DOHH2 (cell line): ENCODE results near the gene ABHD18.
"Not testable (repeated sequence)": the region's sequence is repeated elsewhere in the genome, so short reads cannot be mapped to it uniquely, and the experiment has no call there.

Experiments used
- EZH2phosphoT487 ChIP-seq: fragments of 200-600 bp; sonication (generic); IDR thresholded peaks from 2 replicates; pipeline ENCODE4 v1.6.1; 2017; ENCODE audit warnings: borderline replicate concordance, mild to moderate bottlenecking, antibody characterized with exemption, low read length, moderate library complexity, mixed read lengths
- TF ChIP-seq, protein P1 (sequence below): fragments of 200-600 bp; sonication (generic); IDR thresholded peaks from one replicate; pipeline ENCODE4 v1.5.1; 2014; ENCODE audit warnings: antibody characterized with exemption, mild to moderate bottlenecking, low read depth, low read length; ENCODE audit not compliant: poor library complexity, severe bottlenecking

DNA sequence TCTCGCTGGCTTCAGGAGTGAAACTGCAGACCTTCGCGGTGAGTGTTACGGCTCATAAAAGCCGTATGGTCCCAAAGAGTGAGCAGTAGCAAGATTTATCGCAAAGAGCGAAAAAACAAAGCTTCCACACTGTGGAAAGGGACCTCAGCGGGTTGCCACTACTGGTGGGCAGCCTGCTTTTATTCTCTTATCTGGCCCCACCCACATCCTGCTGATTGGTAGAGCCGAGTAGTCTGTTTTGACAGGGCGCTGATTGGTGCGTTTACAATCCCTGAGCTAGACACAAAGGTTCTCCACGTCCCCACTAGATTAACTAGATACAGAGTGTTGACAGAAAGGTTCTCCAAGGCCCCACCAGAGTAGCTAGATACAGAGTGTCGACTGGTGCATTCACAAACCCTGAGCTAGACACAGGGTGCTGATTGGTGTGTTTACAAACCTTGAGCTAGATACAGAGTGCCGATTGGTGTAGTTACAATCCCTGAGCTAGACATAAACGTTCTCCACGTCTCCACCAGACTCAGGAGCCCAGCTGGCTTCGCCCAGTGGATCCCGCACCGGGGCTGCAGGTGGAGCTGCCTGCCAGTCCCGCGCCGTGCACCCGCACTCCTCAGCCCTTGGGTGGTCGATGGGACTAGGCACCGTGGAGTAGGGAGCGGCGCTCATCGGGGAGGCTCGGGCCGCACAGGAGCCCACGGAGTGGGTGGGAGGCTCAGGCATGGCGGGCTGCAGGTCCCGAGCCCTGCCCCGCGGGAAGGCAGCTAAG is 1.4 kb upstream of the ABHD18 start:
- TF ChIP-seq, protein P1, sequence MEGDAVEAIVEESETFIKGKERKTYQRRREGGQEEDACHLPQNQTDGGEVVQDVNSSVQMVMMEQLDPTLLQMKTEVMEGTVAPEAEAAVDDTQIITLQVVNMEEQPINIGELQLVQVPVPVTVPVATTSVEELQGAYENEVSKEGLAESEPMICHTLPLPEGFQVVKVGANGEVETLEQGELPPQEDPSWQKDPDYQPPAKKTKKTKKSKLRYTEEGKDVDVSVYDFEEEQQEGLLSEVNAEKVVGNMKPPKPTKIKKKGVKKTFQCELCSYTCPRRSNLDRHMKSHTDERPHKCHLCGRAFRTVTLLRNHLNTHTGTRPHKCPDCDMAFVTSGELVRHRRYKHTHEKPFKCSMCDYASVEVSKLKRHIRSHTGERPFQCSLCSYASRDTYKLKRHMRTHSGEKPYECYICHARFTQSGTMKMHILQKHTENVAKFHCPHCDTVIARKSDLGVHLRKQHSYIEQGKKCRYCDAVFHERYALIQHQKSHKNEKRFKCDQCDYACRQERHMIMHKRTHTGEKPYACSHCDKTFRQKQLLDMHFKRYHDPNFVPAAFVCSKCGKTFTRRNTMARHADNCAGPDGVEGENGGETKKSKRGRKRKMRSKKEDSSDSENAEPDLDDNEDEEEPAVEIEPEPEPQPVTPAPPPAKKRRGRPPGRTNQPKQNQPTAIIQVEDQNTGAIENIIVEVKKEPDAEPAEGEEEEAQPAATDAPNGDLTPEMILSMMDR: not testable (repeated sequence)
- TF ChIP-seq EZH2phosphoT487: not testable (repeated sequence)
